GM21526 (cell line): ENCODE data around the gene UFD1.

Experiments
- ATAC-seq: cut with Tn5 transposase; IDR thresholded peaks from one replicate; pipeline ENCODE4 v1.9.1; 2021; ENCODE audit warnings: moderate library complexity; ENCODE audit not compliant: unreplicated experiment, low FRiP score

UFD1 gene, protein sequence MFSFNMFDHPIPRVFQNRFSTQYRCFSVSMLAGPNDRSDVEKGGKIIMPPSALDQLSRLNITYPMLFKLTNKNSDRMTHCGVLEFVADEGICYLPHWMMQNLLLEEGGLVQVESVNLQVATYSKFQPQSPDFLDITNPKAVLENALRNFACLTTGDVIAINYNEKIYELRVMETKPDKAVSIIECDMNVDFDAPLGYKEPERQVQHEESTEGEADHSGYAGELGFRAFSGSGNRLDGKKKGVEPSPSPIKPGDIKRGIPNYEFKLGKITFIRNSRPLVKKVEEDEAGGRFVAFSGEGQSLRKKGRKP

DNA sequence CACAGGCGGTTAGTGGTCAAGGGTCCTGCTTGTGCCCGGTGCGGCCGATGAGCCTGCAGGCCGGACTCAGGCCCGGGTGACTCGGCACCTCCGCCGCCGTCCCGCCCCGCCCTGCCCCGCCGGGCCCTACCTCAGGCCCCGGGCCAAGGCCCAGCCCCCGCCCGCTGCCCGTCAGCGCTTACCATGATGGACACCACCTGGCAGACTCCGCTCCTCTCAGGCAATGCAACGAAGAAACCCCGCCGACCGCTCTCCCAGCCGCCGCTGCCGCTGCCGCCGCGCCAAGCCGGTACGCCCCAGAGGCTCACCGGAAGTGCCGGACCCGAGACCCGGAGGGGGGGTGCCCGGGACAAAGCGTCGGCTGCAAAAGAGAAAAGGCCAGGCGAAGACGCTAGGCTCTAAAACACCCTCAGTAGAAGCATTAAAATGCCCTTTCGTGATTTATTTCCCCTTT is at the start of gene UFD1:
Gene UFD1, minus strand, starts transcription at position 293 of the 454 bp plus-strand sequence. Its CDS starts 108 bp downstream, at position 185.
- peak; percentile 47 for ATAC-seq

DNA sequence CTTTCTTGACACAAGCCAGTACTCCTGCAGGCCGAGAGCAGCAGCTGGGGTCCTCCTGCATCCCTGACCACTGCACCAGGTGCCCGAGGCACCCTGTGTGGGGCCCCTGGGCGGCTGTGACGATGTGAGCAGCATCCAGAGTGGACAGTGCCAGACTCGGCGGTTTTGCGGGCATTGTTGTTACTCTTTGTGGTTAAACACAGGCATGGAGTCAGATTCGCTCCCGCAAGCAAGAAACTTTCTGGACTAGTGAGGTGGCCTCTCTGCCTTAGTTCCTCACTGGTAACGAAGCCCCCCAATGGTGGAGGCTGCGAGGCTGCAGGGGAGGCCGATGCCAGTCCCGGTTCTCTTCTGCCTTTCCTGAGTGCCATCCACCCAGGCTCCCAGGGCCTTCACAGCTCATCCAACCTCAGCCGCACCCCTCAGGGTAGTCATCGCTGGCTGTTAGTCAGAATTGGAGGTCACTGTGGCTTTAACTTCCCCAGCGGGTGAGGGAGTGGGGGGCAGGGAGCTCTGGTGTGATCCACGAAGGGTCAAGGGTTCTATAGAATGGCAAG is 48.9 kb upstream of the UFD1 start:
- ATAC-seq = no peak

DNA sequence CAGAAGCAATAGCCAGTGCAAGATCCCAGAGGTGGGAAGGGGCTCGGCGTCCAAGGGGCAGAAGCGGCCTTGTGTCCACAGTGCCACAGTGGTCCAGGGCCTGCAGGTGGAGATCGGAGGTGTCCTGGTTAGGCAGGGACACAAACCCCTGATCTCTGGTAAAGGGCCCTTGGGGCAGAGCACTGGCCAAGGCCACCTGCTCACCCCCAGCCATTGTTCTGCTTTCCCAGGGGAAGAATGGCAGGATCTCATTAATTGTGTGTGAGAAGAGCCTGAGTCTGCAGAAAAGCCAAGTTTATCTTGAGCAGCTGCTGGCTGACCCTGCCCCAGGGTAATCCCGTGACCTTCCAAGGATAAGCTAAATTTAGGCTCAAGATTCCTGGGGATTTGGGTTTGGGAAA is 48.3 kb upstream of the UFD1 start:
- ATAC-seq = no peak

DNA sequence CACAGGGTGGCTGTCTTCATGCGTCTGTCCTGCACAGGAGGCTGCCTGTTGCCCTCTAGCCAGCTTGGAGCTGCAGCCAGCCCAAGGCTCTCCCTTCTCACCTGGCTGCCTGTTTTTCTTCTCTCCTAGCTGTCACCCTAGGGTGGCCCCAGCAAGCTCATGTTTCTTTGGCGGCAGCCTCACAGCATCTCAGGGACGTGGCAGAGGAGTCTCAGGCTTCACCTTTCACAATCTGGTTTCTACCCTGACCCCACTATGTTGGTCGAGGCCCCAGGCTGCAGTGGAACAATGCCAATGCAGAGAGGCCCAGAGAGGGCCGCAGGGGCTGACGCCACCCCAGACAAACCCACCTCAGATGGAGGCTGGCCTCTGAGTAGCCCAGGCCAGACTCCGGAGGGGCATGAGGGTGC is 47.7 kb upstream of the UFD1 start:
- no peak for ATAC-seq

DNA sequence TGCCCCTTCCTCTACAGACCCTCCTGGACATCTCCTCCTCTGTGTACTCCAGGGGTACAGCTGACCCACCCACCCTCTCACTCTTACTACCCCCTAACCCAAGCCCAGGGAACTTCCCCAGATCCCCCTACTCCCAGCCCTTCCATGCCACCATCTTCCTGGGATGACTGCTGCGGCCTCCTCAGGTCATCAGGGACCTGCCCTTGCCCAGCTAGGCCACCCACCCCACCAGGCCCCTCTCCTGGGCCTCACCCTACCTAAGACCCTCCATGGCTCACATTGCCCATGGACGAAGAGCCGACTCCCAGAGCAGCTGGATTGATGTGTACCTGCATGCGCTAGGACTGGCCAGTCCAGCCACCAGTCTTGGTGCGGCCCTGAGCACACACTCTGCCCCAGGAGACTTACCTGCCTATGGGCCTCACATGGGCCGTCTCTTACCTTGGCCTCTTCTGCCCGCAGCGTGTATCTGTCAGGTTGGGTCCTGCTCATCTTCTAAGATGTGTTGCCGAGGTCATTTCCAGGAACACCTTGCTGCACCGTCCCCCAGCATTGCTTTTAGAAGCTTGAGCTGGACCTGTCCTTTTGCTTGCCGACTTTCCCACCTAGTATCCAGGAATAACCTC is 47.2 kb upstream of the UFD1 start:
- ATAC-seq = no peak

DNA sequence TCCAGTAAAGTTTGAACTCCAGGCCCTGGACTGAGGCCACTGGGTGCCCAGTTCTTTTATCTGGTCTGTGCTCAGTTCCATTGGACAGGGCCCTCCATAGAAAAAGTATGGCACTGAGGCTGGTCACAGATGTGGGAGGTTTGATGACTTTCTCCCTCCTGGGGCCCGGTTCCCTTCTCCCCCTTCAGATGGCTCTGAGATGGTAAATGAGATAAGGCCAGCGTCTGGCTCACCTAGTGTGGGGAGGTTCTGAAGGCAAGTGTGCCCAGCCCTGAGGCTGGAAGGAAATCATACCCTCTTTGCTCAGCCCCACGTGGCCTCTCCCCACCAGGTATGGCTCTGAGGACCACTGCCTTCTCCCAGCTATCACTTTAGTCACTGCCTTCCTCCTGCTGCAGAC is 46.7 kb upstream of the UFD1 start:
- no peak for ATAC-seq

DNA sequence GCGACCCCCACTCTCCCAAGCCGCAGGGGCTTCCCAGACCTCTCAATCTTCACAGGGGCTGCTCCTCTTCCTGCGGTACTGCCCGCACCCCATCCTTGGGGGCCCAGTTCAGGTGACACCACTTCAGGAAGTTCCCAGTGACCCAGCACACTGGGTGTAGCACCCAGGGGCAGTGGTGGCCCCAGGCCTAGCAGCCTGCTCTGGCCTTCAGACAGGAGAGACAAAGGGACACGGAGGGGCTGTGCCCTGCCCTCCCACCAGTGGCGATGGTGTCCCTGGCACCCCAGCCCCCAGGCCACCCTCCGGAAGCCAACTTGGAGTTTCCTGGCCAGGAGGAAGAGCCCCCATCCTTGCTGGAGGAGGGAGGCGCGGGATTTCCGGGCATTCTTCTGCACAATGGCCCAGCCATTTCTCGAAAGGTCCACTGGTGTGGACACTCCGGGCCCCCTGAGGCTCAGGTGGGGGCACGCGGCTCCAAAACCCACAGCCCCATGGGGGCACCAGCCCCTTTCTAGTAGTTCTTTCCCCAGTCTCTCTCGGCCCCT is 46.2 kb upstream of the UFD1 start:
- ATAC-seq = no peak

DNA sequence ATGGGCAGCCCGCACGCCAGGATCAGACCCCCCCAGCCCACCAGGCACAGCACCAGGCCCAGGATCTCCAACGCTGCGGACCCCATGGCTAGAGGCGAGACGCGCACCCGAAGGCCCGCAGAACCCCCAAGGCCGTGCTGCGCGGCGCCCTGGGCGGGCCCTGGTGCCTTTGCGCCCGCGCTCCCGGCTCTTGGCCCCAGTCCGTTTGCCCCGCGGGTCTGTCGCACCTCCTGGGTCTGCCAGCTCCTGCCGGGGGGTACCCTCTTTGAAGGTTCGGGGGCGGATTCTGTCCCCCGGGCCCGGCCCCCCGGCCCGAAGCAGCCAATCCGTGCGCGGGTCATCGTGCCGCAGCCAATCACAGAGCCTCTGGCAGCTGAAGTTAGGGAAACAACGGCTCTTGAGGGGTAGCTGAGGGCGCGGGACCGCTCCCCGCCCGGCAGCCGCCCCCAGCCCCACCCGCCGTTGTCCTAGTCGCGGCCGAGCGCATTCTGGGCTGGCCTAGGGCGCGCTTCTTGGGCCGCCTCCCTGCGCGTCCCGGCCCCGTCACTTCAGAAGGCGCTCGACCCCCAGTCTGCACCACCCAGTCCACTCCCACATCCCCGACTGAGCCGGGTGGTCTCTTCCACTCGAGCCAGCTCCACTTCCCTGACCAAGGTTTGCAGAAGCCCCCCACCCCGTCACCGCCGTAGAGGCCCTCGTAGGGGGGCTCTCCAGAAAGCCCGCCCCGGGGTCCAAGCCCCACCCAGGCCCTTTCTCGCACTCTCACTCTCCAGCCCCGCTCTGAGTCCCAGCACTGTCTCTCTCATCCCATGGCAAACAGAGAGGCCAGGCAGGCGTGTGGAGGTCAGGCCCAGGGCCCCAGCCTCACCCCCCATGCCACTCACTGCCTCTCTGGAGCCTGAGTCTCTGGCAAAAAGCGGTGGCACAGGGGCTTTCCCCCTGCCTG is 45.5 kb upstream of the UFD1 start, which contains the start of gene CLDN5:
Gene CLDN5, minus strand, starts transcription at position 241 of the 946 bp plus-strand sequence. Its CDS starts 155 bp downstream, at position 86.
- ATAC-seq = no peak

DNA sequence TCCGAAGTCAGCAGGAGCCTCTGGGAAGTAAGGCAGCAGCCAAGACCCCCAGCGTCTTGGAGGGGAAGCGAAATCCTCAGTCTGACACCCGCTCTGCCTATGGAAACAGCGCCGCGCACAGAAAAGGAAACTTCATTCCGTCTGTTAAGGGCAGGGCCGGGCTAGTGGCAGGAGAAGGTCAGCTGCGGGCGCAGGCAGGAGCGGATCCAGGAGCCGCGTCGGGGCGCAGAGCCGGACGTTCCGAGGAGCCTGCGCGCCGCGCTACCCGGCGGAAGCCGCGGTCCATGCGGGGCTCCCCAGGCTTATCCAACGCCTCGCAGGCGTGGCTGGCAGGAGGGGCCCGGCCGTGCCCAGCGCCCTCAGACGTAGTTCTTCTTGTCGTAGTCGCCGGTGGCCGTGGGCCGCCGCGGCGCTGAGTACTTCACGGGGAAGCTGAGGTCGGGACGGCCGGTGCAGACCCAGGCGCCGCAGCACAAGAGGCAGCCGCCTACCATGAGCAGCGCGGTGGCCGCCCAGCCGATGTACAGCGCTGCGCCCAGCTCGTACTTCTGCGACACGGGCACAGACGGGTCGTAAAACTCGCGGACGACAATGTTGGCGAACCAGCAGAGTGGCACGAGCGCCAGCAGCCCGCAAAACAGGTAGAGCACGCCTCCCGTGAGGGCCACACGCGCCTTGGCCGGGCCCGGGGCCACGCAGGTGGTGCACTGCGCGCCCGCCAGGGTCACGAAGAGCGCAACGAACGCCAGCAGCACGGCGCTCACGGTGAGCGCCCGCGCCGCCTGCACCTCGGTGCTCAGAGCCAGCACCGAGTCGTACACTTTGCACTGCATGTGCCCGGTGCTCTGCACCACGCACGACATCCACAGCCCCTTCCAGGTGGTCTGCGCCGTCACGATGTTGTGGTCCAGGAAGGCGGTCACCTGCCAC is 44.5 kb upstream of the UFD1 start:
- ATAC-seq = no peak

DNA sequence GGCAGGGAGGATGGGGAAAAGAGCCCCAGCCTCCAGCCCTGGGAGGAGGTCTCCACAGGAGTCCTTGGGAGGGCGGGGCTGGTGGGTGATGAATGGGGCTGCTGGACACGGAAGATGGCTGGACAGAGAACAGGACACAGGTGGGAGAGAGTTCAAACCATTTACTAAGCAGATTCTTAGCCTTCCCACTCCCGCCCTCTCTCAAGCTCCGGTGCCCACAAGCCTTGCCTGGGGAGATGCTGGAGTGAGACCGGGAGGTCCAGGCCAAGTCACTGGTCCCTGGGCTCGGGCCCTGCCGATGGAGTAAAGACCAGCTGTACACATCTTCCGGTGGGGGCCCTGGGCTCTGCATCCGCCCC is 43.9 kb upstream of the UFD1 start:
- ATAC-seq = no peak

DNA sequence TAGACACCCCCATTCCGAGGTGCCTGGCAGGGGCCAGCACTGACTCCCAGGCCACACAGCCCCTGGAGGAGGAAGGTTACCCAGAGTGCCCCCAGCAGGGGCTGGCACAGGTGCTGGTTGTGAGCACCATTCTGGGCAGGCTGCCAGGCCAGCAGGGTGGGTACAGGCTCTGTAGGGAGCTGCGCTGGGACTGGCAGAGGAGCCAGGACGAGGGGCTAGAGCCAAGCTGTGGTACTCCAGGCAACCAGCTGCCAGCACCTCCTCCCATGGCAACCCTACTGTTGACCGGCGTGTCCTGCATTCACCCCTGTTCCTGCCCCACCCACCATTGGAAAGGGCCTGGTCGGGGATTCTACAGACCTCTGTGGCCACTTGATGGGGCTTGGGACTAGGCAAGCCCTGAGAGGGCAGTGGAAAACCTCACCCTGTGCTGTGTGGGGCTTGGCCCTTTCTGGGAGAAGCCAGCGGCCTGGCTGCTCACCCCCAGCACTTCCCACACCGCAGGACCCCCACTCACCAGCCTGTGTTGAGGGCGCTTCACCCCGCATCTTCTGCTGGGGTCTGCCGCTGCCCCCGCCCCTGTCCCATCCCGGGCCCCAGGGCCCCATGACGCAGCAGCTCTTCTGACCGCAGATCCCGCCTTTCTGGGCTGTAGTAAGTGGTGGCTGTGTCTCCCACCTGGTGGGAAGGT is 43.3 kb upstream of the UFD1 start:
- no peak for ATAC-seq

DNA sequence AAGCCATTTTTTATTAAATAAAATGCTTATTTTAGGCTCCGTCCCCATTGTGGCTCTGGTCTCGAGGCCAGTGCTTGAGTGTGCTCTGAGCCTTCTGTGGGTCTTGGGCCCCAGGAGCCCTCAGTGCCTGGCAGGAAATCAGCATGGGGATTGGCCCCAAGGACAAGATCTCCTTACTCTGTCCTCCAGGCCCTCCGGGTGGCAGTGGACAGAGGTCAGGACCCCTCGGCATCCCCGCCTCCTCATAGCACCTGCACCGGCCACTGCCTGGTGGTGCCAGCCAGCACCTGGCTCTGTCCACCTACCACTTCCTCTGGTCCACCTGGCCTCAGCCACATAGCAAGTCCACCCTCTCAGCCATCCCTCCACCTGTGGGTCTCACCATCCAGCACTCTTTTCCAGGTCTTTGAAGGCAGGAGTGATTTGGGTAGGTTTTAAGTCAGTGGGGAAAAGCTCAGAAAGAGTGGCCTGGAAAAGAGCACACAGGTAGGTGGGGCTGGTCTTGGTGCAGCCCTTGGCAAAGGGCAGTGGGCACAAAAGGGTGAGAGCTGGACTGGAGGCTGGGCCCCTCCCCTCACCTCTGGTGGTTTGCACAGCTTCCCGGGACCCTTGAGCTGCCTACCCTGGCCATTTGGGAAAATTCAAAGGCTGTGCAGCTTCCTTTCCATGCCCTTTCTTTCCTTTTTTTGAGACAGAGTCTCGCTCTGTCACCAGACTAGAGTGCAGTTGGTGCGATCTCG is 41.7 kb upstream of the UFD1 start:
- ATAC-seq = no peak

DNA sequence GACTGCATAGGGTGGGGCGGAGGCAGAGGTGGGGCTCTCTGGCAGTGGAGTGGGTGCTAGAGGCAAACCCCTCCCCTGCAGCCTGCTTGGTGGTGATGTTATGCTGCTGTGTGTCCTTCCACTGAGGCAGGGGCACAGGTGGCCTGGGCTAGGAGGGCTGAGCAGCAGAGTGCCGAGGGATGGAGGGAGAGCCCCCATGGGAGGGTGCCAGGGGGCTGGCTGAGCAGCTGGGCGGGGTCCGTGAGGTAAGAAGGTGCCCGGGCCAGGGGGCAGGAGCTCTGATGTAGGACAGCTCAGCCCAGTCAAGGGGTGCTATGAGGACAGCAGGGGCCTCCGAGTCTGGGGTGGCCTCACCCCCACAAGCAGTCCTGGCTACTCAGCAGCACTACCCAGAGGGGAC is 41.0 kb upstream of the UFD1 start:
- no peak for ATAC-seq

DNA sequence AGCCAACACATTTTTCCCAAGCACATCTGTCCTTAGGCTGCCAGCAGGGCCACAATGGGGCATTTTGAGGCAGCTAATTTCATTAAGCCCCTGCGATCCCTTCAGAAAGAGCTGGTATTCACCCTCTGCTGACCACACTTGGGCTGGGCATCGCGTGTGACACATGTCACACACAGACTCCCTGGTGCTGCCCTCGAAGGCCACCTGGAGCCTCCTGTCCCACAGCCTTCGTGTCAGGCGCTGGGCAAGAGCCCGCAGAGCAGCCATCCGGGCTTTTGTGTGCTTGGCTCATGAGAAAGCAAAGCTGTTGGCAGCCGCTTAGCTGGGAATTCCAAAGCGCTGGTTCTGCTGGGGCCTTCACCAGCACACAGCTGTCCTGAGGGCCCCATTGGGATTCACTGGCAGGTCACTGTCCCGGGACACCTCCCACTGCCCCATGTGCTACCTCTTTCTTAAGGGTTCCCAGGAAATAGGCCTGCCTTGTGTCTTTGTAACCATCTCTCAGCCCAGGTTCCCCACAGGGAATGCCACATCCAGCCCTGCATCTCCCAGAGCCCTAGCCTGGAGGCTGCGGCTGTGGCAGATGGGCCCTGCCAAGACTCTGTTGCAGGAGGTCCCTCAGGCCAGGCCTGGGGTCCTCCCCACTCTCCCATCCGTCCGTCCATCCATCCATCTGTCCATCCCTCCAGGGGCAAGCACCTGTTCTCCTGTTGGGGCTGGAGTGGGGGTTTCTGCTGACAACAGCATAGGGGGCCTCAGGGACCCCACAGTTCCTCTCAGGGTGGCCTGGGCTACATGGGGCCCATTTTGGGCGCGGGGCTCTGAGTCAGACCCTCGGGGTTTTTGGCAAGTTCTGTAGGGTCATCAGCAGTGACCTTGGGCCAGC is 40.3 kb upstream of the UFD1 start:
- ATAC-seq = no peak

DNA sequence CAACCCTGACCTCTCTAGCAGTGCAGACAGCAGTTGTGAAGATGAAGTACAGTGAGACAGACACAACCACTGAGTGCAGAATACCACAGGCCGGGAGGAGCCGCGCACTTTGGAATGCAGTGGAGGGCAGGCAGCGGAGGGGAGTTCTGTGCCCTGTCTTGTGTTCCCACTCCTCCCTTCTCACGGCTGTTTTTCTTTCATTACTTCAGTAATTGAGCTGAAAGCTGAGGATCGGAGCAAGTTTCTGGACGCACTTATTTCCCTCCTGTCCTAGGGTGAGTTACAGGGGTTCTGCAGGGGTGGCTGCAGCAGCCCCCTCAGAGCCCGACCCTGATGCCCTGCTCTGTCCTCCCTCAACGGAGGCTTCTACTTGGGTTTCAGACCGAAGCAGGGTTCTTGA is 39.6 kb upstream of the UFD1 start:
- no peak for ATAC-seq

DNA sequence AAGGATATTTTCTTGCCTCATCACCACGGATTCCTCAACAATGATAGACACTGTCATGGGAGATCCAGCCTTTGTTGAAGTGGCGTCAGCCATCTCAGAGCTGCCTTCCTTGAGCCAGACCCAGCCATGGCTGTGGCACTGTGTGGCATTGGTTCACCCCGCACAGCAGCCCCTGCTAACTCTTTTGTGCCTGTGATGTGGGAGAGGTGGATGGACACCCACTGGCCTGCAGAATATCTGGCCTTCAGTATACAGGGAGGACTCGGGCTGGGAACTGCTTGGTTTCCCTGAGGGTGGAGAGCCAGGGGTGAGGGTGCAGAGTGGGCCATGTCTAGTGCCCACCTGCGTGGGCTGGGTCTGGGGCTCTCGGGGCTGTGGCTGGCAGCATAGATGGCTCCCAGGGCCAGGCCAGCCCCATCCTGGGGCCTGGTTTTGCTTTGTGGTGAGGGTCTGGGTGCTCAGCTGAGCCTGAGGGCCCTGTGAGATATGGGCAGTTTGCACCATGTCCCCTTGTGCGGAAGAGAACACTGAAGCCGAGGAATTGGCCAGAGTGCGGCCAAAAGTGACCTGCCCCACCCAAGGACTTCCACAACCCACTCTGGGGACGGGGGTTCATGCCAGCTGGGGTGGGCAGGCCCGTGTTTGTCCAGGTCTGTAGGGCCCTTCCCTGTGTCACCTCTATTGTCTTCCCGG is 39.1 kb upstream of the UFD1 start:
- no peak for ATAC-seq

DNA sequence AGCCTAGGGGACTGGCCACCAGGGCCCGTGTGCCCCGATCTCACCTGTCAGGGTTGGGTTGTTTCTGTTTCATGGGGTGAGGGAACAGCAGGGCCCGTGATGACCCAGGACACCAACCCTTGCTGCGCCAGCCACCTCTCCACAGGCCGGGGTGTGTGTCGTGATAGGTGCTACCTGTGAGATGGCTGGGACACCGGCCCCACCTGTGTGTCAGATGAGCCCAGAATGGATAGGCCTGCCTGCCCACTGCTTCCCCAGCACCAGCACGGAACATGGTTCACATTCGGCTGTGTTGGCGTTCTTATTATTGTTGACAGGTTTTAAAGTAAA is 38.1 kb upstream of the UFD1 start:
- no peak for ATAC-seq
